Osteocyte (in vitro differentiated cells): ENCODE data around the gene RHD. TPM values are rescaled to one million over a fixed set of nuclear protein-coding genes. Genes with fewer than 3 reads are reported as not detected.
"Not testable (repeated sequence)": the region's sequence is repeated elsewhere in the genome, so short reads cannot be mapped to it uniquely, and the experiment has no call there.

Source experiments
- DNase-seq: peaks from one replicate; pipeline ENCODE4 v3.0.0; 2021; ENCODE audit warnings: mixed read lengths; ENCODE audit not compliant: unreplicated experiment; ENCODE audit errors: extremely low spot score
- H3K27ac Mint-ChIP-seq: one replicate; pipeline ENCODE4 v1.8.0; 2021; ENCODE audit warnings: mild to moderate bottlenecking, mixed read lengths; ENCODE audit not compliant: unreplicated experiment
- H3K27me3 Mint-ChIP-seq: one replicate; pipeline ENCODE4 v1.8.0; 2021; ENCODE audit warnings: mixed read lengths; ENCODE audit not compliant: unreplicated experiment
- H3K36me3 Mint-ChIP-seq: one replicate; pipeline ENCODE4 v1.8.0; 2021; ENCODE audit warnings: mixed read lengths; ENCODE audit not compliant: unreplicated experiment
- H3K4me1 Mint-ChIP-seq: one replicate; pipeline ENCODE4 v1.8.0; 2021; ENCODE audit warnings: mixed read lengths; ENCODE audit not compliant: unreplicated experiment
- H3K4me3 Mint-ChIP-seq: one replicate; pipeline ENCODE4 v1.8.0; 2021; ENCODE audit warnings: mild to moderate bottlenecking, moderate library complexity, mixed read lengths; ENCODE audit not compliant: unreplicated experiment
- H3K9me3 Mint-ChIP-seq: one replicate; pipeline ENCODE4 v1.8.0; 2021; ENCODE audit warnings: mixed read lengths; ENCODE audit not compliant: unreplicated experiment
- total RNA-seq: library from RNA; stranded (reverse); gene quantifications from 2 replicates; pipeline ENCODE4 v1.2.1, GENCODE V29; 2021

Gene RHD
- total RNA-seq, 1 donor from 2014 or later, result not detected

DNA sequence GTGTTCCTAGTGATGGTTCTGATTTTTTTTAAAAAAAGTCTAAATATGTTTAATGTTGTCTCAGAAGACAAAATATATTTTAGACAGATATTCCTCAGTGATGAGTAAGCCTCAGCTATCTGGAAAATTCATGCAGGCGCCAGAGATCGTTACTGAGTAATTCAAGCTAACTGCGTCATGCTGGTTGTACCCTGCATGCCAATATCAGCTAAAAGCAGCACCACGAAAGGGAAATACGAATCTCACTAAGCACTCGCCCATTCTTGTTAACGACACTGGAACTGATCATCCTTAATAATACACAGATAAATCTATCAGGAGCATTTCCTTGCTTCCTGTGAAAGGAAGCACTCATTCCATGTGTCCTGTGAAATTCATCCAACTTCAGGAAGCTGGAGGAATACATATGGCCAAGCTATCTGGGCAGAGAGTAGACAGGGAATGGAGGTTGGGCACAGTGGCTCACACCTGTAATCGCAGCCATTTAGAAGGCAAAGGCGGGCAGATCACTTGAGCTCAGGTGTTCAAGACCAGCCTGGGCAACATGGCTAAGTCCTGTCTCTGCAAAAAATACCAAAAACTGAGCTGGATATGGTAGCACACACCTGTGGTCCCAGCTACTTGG is 48.1 kb downstream of the RHD start:
- not testable (repeated sequence) for H3K9me3 Mint-ChIP-seq, DNase-seq, H3K36me3 Mint-ChIP-seq, H3K27me3 Mint-ChIP-seq
- H3K27ac Mint-ChIP-seq, result peak overlapping the region; percentile 56
- H3K4me3 Mint-ChIP-seq, result peak overlapping the region; percentile 35
- H3K4me1 Mint-ChIP-seq, result peaks cover 12% of the 10 kb centered on the region

DNA sequence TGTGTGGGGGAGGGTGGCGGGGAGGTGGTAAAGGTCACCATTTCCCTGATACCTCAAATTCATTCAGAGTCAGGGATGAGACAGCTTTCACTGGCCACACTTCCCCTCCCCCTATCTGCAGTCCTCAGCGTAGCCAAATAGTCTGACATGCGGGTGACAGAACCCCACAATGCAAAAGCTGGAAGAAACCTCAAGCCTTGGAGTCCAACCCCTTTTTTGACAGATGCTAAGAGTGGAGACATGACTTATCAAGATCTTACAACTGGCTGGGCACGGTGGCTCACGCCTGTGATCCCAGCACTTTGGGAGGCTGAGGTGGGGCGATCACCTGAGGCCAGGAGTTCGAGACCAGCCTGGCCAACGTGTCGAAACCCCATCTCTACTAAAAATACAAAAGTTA is 49.8 kb downstream of the RHD start:
- H3K27me3 Mint-ChIP-seq, H3K27ac Mint-ChIP-seq: not testable (repeated sequence)
- H3K4me1 Mint-ChIP-seq, result peaks cover 12% of the 10 kb centered on the region

DNA sequence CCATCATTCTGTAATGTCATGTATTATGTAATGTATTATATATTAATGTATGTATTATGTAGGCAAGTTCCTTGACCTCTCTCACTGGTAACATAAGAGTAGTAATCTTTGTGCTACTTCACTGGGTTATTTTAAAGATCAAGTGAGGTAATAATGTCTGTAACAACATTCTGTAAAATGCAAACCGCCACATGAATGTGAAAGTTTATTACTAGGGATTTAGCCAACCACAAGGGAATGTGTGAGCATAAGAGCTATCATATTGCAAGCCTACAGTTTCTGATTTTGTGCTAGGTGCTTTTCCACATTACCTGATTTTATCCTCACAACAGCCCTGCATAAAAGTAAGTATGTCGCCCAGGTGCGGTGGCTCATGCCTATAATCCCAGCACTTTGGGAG is 52.1 kb downstream of the RHD start:
- not testable (repeated sequence) for H3K27me3 Mint-ChIP-seq, H3K27ac Mint-ChIP-seq, H3K9me3 Mint-ChIP-seq, DNase-seq, H3K4me3 Mint-ChIP-seq, H3K36me3 Mint-ChIP-seq
- peaks cover 12% of the 10 kb centered on the region for H3K4me1 Mint-ChIP-seq

More for the DNA sequence above, 49.8 kb downstream of the RHD start:
- not testable (repeated sequence) for H3K36me3 Mint-ChIP-seq, DNase-seq, H3K4me3 Mint-ChIP-seq, H3K9me3 Mint-ChIP-seq

DNA sequence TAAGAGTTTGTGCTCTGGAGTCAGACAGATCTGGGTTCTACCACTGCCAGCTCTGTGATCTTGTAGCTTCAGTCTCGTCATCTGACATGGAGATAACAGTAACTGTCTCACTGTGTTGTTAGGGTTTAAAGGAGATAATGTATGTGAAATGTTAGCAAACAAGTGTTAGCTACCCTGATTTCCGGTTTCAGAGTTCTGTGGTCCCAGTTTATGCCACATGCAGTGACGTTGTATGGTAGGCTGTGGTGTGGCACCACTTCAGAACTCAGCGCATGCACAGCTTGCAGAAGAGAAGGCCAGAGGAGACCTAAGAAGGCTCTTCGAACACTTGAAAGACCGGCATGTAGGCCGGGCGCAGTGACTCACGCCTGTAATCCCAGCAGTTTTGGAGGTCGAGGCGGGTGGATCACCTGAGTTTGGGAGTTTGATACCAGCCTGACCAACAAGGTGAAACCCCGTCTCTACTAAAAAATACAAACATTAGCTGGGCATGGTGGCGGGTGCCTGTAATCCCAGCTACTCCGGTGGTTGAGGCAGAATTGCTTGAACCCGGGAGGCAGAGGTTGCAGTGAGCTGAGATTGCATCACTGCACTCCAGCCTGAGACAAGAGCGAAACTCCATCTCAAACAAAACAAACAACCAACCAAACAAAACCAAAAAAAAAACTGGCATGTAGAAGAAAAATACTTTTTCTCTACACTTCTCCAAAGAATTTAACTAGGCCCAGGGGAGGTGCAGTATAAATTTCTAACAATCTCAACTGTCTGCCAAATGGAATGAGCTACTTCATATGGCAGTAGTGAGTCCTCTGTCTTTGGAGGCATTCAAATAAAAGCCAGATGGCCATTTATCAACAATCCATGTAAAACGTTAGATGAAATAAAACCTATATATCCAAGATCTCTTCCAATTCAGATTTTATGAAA is 55.8 kb downstream of the RHD start:
- not testable (repeated sequence) for H3K4me3 Mint-ChIP-seq, H3K36me3 Mint-ChIP-seq, H3K9me3 Mint-ChIP-seq, H3K27me3 Mint-ChIP-seq, H3K27ac Mint-ChIP-seq, H3K4me1 Mint-ChIP-seq, DNase-seq

DNA sequence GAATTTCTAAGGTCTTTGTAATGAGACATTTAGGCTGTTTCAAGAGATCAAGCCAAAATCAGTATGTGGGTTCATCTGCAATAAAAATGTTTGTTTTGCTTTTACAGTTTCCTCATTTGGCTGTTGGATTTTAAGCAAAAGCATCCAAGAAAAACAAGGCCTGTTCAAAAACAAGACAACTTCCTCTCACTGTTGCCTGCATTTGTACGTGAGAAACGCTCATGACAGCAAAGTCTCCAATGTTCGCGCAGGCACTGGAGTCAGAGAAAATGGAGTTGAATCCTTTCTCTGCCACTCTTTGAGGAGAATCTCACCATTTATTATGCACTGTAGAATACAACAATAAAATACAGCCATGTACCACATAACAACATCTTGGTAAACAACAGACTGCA is 56.5 kb downstream of the RHD start:
- DNase-seq, H3K4me1 Mint-ChIP-seq, H3K9me3 Mint-ChIP-seq, H3K4me3 Mint-ChIP-seq, H3K36me3 Mint-ChIP-seq, H3K27me3 Mint-ChIP-seq, H3K27ac Mint-ChIP-seq: not testable (repeated sequence)

DNA sequence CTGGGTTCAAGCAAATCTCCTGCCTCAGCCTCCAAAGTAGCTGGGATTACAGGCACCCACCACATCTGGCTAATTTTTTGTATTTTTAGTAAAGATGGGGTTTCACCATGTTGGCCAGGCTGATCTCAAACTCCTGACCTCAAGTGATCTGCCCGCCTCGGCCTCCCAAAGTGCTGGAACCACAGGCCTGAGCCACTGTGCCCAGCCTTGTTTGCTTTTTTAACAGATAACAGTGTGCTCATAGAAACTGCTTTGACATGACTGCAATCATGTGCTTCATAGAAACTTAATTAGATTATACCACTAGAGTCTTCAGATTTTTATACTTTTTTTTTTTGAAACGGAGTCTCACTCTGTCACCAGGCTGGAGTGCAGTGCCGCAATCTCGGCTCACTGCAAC is 57.0 kb downstream of the RHD start:
- H3K36me3 Mint-ChIP-seq, H3K4me1 Mint-ChIP-seq, H3K4me3 Mint-ChIP-seq, H3K27me3 Mint-ChIP-seq, H3K9me3 Mint-ChIP-seq, H3K27ac Mint-ChIP-seq, DNase-seq: not testable (repeated sequence)

DNA sequence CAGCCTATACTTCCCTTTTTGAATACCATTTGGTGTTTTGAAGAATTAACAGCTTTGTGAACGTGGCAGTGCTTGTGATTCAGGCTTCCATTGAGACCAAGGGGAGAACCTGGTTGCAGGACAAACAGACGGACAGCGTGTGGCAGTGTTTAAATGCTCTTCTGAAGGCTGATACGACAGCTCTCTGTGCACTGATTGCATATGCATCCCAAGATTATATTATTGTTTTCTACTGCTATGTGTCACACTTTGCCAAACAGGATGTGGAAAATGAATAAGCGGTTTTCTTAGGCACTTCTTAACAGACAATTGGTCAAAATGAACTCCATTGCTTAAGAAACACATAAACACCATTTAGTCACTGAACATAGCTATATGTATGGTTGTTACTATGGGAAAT is 57.6 kb downstream of the RHD start:
- not testable (repeated sequence) for H3K4me3 Mint-ChIP-seq, H3K4me1 Mint-ChIP-seq, H3K27ac Mint-ChIP-seq, H3K27me3 Mint-ChIP-seq, H3K9me3 Mint-ChIP-seq, DNase-seq, H3K36me3 Mint-ChIP-seq

DNA sequence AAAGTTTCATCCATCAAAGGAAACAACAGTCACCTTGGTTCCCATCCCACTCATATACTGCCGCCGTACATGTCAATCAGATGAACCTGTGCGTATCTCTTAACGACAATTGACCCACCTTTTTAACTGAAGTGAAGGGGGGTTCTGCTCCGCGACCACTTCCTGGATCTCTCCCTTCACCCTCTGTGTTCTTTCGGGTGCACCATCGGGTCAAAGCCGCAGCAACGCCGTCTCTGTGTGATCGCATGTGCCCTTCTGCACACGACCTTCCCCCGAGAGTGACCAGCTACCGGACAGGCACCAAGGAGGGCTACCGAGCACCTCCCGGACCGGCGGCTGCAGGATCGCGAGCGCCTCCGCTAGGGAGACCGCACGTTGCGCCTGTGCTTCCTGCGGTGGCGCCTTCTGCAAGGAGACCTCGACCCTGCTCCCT is 64.6 kb downstream of the RHD start:
- not testable (repeated sequence) for H3K27me3 Mint-ChIP-seq, H3K27ac Mint-ChIP-seq, H3K36me3 Mint-ChIP-seq, DNase-seq, H3K9me3 Mint-ChIP-seq
- H3K4me3 Mint-ChIP-seq, result peak overlapping the region; percentile 88
- peaks cover 28% of the 10 kb centered on the region for H3K4me1 Mint-ChIP-seq

DNA sequence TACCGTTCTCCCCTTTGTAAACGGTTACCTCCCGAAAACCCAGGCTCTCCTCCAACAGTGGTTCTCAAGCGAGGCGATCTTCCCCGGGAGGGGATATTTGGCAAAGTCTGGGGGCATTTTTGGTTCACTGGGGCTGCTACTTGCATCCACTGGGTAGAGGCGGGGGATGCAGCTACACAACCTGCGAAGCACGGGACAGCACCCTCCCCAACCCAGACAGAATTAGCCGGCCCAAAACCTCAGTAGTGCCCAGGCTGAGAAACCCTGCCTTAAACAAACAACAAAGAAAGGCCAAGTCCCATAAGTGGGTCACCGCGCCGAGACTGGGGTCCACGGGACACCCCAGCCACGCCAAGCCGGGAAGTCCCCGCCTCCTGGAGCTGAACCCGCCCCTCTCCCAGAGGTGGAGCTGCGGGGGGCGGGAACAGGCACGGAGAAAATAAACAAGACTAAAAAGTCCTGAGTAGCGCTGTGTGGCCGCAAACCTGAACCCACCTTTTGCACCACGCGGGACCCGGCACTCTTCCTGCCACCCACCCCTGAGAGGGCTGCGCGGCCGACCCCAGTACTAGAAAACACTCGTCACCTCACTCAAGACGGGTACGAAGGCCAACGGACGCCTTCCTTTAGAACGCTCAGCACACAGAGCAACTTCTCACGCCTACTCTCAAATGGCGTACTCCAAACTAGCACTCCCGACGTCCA is 65.3 kb downstream of the RHD start:
- not testable (repeated sequence) for H3K36me3 Mint-ChIP-seq, H3K9me3 Mint-ChIP-seq, DNase-seq, H3K27me3 Mint-ChIP-seq
- H3K4me1 Mint-ChIP-seq, result peaks cover 32% of the 10 kb centered on the region
- peak overlapping the region; percentile 89 for H3K4me3 Mint-ChIP-seq
- peak overlapping the region; percentile 94 for H3K27ac Mint-ChIP-seq
